DMS53 treated with DMSO at 0.1 percent for 48 hours (cell line): ENCODE measurements around the gene JKAMP.

Source experiments
- DNase-seq: peaks from one replicate; lab custom pipeline; 2025; ENCODE audit not compliant: unreplicated experiment; lab: John Stamatoyannopoulos, UW

Gene JKAMP

DNA sequence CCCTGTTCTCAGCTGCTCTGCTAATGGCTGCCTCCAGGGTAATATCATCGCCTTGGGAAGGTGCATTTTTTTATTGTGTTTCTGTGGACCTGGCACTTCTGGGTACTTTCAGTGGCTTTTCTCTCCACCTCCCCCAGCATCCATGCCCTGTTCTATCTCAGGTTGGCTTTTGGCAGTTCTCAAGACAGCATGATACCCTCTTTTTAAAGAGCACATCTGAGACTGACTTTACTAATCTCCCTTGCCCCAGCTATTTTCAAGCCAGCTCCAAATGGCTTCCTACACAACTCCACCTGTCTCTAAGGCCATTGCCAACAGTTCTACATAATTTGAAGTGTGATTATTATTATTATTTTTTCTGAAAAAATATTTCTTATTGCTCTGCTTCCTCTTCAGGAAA is 53.2 kb downstream of the JKAMP start:
- DNase-seq: no peak

DNA sequence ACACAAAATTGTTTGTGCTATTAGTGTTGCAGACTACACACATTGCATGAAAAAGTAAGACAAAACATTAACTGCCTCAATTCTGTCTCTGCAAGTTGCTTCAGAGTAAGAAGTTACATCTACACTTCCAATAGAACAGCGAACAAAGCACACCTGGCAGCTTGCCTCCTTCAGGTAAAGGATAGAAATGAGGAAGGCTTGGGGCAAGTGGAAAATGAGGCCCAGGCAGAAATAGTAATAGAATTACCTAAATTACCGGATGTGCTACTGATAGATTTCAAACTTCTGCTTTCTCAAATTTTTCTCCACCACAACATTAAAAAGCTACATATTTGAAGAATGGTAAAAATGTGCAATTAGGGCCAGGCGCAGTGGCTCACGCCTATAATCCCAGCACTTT is 54.6 kb downstream of the JKAMP start:
- no peak for DNase-seq

DNA sequence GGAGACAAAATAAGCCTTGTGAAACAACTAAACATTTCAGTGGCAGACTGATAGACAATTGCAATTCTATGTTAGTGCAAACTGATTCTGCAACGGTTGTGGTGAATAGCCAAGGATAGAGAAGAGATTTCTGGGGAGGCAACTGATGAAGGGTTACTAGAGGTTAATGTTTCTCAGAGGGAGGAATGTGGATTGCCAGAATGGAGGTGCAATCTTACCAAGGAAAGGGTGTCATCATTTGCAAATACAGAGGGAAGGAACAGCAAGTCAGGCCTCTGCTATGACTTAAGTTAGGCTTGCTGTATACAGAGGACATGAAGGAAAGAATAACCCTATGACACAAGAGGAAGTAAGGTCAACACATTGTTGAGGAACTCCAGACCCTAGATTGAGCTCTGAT is 56.5 kb downstream of the JKAMP start:
- DNase-seq: no peak

DNA sequence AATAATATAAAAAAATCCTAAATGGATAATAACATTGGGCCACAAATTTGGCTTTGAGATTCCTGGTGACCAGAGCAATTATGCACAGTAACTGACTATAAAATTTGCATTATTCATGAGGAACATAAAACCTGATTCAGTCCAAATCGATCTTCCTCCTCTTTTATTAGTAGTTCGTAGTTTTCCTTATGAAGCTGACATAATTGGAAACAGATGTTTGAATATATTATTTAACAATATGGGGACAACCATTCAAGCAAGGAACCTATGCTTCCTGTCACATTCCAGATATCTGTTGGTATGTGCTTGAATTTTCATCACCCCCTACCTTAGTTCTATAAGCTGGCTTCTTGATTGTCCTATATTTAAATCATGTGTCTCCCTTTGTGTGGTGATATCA is 57.4 kb downstream of the JKAMP start:
- DNase-seq: no peak

DNA sequence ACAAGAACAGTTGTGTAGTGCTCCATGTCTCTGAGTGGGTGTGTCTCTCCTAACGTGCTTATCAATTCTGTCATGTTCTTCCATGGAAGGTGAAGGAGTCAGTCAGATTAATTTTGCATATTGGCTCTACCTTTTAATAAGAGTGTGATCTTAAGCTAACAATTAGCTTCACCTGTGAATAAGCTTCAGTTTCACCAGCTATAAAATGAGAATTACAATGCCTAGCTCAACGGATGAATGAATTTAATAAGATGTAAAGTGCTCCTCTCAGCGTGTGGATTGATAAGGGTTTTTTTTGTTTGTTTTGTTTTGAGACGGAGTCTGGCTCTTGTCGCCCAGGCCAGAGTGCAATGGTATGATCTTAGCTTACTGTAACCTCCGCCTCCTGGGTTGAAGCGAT is 59.6 kb downstream of the JKAMP start:
- no peak for DNase-seq

DNA sequence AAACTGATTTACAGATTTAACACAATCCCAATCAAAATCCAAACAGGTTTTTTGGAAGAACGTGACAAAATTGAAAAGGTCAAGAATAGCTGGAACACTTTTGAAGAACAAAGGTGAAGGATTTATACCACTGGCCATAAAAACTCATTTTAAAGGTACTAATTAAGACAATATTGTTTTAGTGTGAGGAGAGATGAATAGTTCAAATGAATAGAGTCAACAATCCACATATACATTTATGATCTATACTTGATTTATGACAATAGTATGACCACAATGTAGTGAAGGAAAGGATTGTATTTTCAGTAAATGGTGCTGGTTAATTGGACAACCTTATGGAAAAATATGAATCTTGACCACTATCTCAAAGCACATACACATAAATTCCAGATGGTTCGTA is 63.0 kb downstream of the JKAMP start:
- DNase-seq: no peak
